PC-9 (cell line): Measurements from ENCODE around the gene GLT8D2.

ENCODE experiments used
- CTCF ChIP-seq: fragments of 200-600 bp; sonication (generic); conservative IDR thresholded peaks from 2 replicates; pipeline ENCODE4 v1.6.1; 2017; ENCODE audit warnings: mixed run types, antibody characterized with exemption, mild to moderate bottlenecking, moderate library complexity
- EZH2 ChIP-seq: fragments of 200-600 bp; sonication (generic); IDR thresholded peaks from 2 replicates; pipeline ENCODE4 v1.8.0; 2017; ENCODE audit warnings: antibody characterized with exemption, low read depth

GRCh38 chr12:103962493-103962892, 87.5 kb downstream of the GLT8D2 start:
- TF ChIP-seq CTCF (no peak), EZH2 (no peak)
